HL-60 (cell line): ENCODE data around the gene LY6G6F.
"Not testable (repeated sequence)": the region's sequence is repeated elsewhere in the genome, so short reads cannot be mapped to it uniquely, and the experiment has no call there.

Source experiments
- DNase-seq, 2 experiments: peaks; one replicate each; pipeline ENCODE4 v3.0.0-alpha.2; 2010 to 2020; ENCODE audit warnings: low read depth in 1 of 2, low spot score in 1 of 2
- H3K27ac ChIP-seq: fragments of 250-450 bp; sonication (Bioruptor Pico); replicated peaks from 2 replicates; pipeline ENCODE4 v1.5.1; 2020; ENCODE audit warnings: mild to moderate bottlenecking, moderate library complexity
- H3K27me3 ChIP-seq: fragments of 250-450 bp; sonication (Bioruptor Pico); 2 replicates; pipeline ENCODE4 v1.5.1; 2021; ENCODE audit warnings: mild to moderate bottlenecking, moderate library complexity; ENCODE audit not compliant: insufficient read depth, poor library complexity, severe bottlenecking
- H3K4me3 ChIP-seq: replicated peaks from 2 replicates; pipeline ENCODE4 v1.5.1; 2011; ENCODE audit warnings: mild to moderate bottlenecking, control low read depth, low read length; ENCODE audit not compliant: insufficient read depth
- GABPA ChIP-seq: IDR thresholded peaks from 2 replicates; pipeline ENCODE4 v1.6.1; 2012; ENCODE audit warnings: low read depth
- POLR2AphosphoS5 ChIP-seq: IDR thresholded peaks from 2 replicates; pipeline ENCODE4 v1.6.1; 2012; ENCODE audit warnings: low read depth
- SPI1 ChIP-seq: IDR thresholded peaks from 2 replicates; pipeline ENCODE4 v1.6.1; 2012; ENCODE audit warnings: low read depth, mild to moderate bottlenecking, borderline replicate concordance
- TF ChIP-seq, protein P1 (sequence below): IDR thresholded peaks from one replicate; pipeline ENCODE4 v1.5.1; 2011; ENCODE audit warnings: low read length, control low read depth, inconsistent platforms; ENCODE audit not compliant: insufficient read depth
- TF ChIP-seq, protein P2 (sequence below): IDR thresholded peaks from 2 replicates; pipeline ENCODE4 v1.6.1; 2012; ENCODE audit warnings: low read depth; ENCODE audit not compliant: insufficient replicate concordance

Gene LY6G6F

DNA sequence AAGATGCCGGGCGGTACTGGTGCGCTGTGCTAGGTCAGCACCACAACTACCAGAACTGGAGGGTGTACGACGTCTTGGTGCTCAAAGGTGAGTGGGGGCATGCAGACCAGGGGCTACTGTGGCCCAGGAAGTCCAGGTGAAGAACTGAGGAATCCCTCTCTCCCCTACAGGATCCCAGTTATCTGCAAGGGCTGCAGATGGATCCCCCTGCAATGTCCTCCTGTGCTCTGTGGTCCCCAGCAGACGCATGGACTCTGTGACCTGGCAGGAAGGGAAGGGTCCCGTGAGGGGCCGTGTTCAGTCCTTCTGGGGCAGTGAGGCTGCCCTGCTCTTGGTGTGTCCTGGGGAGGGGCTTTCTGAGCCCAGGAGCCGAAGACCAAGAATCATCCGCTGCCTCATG, 1.0 kb downstream of the LY6G6F start:
- Histone ChIP-seq H3K27me3 (no peaks in the 10 kb centered on the region), H3K27ac (no peak overlapping the region), H3K4me3 (no peak overlapping the region)
- DNase-seq, result no peak
- TF ChIP-seq, protein P1, sequence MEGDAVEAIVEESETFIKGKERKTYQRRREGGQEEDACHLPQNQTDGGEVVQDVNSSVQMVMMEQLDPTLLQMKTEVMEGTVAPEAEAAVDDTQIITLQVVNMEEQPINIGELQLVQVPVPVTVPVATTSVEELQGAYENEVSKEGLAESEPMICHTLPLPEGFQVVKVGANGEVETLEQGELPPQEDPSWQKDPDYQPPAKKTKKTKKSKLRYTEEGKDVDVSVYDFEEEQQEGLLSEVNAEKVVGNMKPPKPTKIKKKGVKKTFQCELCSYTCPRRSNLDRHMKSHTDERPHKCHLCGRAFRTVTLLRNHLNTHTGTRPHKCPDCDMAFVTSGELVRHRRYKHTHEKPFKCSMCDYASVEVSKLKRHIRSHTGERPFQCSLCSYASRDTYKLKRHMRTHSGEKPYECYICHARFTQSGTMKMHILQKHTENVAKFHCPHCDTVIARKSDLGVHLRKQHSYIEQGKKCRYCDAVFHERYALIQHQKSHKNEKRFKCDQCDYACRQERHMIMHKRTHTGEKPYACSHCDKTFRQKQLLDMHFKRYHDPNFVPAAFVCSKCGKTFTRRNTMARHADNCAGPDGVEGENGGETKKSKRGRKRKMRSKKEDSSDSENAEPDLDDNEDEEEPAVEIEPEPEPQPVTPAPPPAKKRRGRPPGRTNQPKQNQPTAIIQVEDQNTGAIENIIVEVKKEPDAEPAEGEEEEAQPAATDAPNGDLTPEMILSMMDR, result no peak
- no peak for TF ChIP-seq POLR2AphosphoS5
- TF ChIP-seq GABPA, result no peak
- TF ChIP-seq, protein P2, sequence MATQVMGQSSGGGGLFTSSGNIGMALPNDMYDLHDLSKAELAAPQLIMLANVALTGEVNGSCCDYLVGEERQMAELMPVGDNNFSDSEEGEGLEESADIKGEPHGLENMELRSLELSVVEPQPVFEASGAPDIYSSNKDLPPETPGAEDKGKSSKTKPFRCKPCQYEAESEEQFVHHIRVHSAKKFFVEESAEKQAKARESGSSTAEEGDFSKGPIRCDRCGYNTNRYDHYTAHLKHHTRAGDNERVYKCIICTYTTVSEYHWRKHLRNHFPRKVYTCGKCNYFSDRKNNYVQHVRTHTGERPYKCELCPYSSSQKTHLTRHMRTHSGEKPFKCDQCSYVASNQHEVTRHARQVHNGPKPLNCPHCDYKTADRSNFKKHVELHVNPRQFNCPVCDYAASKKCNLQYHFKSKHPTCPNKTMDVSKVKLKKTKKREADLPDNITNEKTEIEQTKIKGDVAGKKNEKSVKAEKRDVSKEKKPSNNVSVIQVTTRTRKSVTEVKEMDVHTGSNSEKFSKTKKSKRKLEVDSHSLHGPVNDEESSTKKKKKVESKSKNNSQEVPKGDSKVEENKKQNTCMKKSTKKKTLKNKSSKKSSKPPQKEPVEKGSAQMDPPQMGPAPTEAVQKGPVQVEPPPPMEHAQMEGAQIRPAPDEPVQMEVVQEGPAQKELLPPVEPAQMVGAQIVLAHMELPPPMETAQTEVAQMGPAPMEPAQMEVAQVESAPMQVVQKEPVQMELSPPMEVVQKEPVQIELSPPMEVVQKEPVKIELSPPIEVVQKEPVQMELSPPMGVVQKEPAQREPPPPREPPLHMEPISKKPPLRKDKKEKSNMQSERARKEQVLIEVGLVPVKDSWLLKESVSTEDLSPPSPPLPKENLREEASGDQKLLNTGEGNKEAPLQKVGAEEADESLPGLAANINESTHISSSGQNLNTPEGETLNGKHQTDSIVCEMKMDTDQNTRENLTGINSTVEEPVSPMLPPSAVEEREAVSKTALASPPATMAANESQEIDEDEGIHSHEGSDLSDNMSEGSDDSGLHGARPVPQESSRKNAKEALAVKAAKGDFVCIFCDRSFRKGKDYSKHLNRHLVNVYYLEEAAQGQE, result no peak
- TF ChIP-seq SPI1, result no peak

DNA sequence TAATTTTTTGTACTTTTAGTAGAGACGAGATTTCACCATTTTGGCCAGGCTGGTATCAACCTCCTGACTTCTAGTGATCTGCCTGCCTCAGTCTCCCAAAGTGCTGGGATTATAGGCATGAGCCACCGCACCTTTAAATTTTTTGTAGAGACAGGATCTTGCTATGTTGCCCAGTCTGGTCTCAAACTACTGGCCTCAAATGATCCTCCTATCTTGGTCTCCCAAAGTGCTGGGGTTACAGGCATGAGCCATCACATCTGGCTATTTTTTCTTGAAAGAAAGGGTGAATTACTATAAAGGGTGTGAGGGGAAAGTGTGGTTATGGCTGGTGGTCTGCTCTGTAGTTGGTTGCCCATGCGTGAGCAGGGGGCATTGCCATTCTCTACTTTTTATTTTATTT, 1.6 kb downstream of the LY6G6F start:
- Histone ChIP-seq H3K27ac (no peak overlapping the region), H3K4me3 (no peak overlapping the region), H3K27me3 (no peaks in the 10 kb centered on the region)
- DNase-seq, result no peak
- TF ChIP-seq, protein P2, result no peak
- TF ChIP-seq, protein P1, result no peak
- no peak for TF ChIP-seq GABPA
- TF ChIP-seq POLR2AphosphoS5, result no peak

DNA sequence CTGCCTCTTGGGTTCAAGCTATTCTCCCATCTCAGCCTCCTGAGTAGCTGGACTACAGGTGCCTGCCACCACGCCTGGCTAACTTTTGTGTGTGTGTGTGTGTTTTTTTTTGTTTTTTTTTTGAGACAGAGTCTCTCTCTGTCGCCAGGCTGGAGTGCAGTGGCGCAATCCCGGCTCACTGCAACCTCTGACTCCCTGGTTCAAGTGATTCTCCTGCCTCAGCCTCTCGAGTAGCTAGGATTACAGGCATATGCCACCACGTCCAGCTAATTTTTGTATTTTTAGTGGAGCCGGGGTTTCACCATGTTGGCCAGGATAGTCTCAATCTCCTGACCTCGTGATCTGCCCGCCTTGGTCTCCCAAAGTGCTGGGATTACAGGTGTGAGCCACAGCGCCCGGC, 2.5 kb downstream of the LY6G6F start:
- not testable (repeated sequence) for H3K27me3 ChIP-seq, H3K27ac ChIP-seq, H3K4me3 ChIP-seq, DNase-seq

DNA sequence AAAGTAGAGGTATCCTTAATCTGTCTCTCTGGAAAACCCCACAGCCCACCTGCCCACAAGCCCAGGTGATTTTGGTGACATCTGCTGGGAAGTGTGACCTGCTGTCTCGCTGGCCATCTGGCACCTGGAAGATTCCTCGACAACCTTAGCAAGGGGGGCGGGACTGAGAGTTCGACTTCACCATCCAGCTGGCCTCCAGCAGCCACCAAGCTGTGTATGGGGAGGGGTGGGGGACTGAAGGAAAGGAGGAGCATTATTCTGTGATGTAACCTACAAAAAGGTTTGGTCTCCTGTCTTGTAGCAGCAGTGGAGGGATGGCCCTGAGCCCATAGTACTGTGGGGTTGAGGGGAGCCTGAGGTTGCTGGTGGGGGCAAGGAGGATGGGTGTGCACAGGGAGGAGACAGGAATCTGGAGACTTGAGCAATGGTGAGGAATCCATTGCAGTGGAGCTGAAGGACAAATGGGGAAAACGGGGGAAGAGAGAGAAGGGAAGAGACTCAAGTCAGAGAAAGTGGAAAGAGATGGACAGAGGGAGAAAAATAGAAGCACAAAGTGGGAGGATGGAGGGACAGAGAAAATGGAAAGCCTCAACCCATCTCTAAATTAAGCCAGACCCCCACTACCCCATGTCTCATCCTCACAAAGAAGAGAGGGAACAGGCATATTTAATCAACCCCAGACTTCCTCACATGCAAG, 4.0 kb downstream of the LY6G6F start:
- TF ChIP-seq GABPA (no peak), POLR2AphosphoS5 (no peak), SPI1 (no peak)
- TF ChIP-seq, protein P1, result no peak
- TF ChIP-seq, protein P2, result no peak
- Histone ChIP-seq H3K4me3 (no peak overlapping the region), H3K27ac (no peak overlapping the region), H3K27me3 (no peaks in the 10 kb centered on the region)
- DNase-seq, result no peak
